HepG2 (cell line): ENCODE data around the gene EOMES. TPM values are rescaled to one million over a fixed set of nuclear protein-coding genes. Genes with fewer than 3 reads are reported as not detected.

Experiments used
- ATAC-seq: fragments of 200-7000 bp; cut with Tn5 transposase; 3 replicates; pipeline ENCODE4 v1.9.1; 2020; ENCODE audit warnings: mild to moderate bottlenecking, moderate library complexity
- BruUV-seq: library from RNA; stranded (reverse); fragments of 400-500 nt; replicated peaks from 2 replicates; lab custom pipeline; 2021; lab: Mats Ljungman, UMichigan
- CTCF ChIA-PET: fragments of 300-600 bp; formaldehyde crosslinking; extraction: SDS; loops from one replicate; lab custom pipeline; 2021; ENCODE audit warnings: low total read pairs, inconsistent platforms, low intra/inter-chr PET ratio; lab: Yijun Ruan, JAX
- POLR2A ChIA-PET: fragments of 350-600 bp; sonication (Branson Sonifier 250); formaldehyde crosslinking; loops from one replicate; lab custom pipeline; 2020; ENCODE audit warnings: antibody characterized with exemption, inconsistent platforms; lab: Yijun Ruan, JAX
- DNase-seq: peaks from one replicate; pipeline ENCODE4 v3.0.0-alpha.2; 2015; ENCODE audit warnings: low spot score
- FAIRE-seq: peaks from 3 replicates; lab custom pipeline; 2011; peaks lifted over from hg19 to GRCh38; lab: Jason Lieb, UNC
- H2AFZ ChIP-seq: one replicate; pipeline ENCODE4 v1.6.1; 2011; ENCODE audit warnings: low read length, inconsistent platforms
- H3K27ac ChIP-seq: fragments of 300-600 bp; 3 replicates; pipeline ENCODE4 v1.8.0; 2011; ENCODE audit warnings: mixed run types, mild to moderate bottlenecking, mixed read lengths, low read length, inconsistent platforms; ENCODE audit not compliant: insufficient read depth; ENCODE audit errors: extremely low read length
- H3K27me3 ChIP-seq, 2 experiments: fragments of 200-600 bp in 1 of 2; 2 replicates in 1 of 2; 3 replicates in 1 of 2; pipeline versions ENCODE4 v1.6.0 to v1.8.0; 2011; ENCODE audit warnings: low read length in 2 of 2, mild to moderate bottlenecking in 2 of 2, moderate library complexity in 2 of 2, inconsistent platforms in 1 of 2; ENCODE audit not compliant: insufficient read depth in 2 of 2, control insufficient read depth in 1 of 2
- H3K36me3 ChIP-seq, 2 experiments: fragments of 200-600 bp in 1 of 2; replicated peaks in 1 of 2; 2 replicates in 1 of 2; 3 replicates in 1 of 2; pipeline versions ENCODE4 v1.5.1 to v1.8.0; 2011; ENCODE audit warnings: low read length in 2 of 2, inconsistent platforms in 1 of 2; ENCODE audit not compliant: insufficient read depth in 2 of 2, control insufficient read depth in 1 of 2
- H3K4me1 ChIP-seq: 2 replicates; pipeline ENCODE4 v1.5.1; 2012; ENCODE audit warnings: low read length, inconsistent platforms; ENCODE audit not compliant: insufficient read depth
- H3K4me2 ChIP-seq: 2 replicates; pipeline ENCODE4 v1.6.0; 2011; ENCODE audit warnings: low read depth, low read length, inconsistent platforms
- H3K4me3 ChIP-seq, 3 experiments: fragments of 200-600 bp in 1 of 3; sonication (generic), shearing (Covaris generic) in 1 of 3; replicated peaks in 1 of 3; 2 replicates each; pipeline ENCODE4 v1.5.1; 2011 to 2016; ENCODE audit warnings: low read length in 3 of 3, inconsistent platforms in 2 of 3, low read depth in 2 of 3, mild to moderate bottlenecking in 2 of 3, control low read depth in 1 of 3, mixed read lengths in 1 of 3; ENCODE audit not compliant: insufficient read depth in 1 of 3
- H3K79me2 ChIP-seq: one replicate; pipeline ENCODE4 v1.6.1; 2011; ENCODE audit warnings: low read length, inconsistent platforms; ENCODE audit not compliant: insufficient read depth
- H3K9ac ChIP-seq: 2 replicates; pipeline ENCODE4 v1.6.0; 2011; ENCODE audit warnings: mild to moderate bottlenecking, low read depth, low read length, inconsistent platforms; ENCODE audit not compliant: insufficient read depth
- H3K9me3 ChIP-seq: 2 replicates; pipeline ENCODE4 v1.5.1; 2012; ENCODE audit warnings: mild to moderate bottlenecking, low read length
- H4K20me1 ChIP-seq: 2 replicates; pipeline ENCODE4 v1.6.0; 2011; ENCODE audit warnings: inconsistent platforms, mild to moderate bottlenecking, low read length, moderate library complexity; ENCODE audit not compliant: insufficient read depth
- JARID2 ChIP-seq: sonication (generic); formaldehyde crosslinking; IDR thresholded peaks from 2 replicates; pipeline ENCODE4 v1.8.1; 2023; ENCODE audit warnings: missing genetic modification reagents, inconsistent platforms; ENCODE audit not compliant: insufficient replicate concordance
- KDM4B ChIP-seq: sonication (generic); formaldehyde crosslinking; IDR thresholded peaks from 2 replicates; pipeline ENCODE4 v1.4.0; 2020; ENCODE audit warnings: missing genetic modification reagents
- MXD1 ChIP-seq: sonication (generic); formaldehyde crosslinking; IDR thresholded peaks from 2 replicates; pipeline ENCODE4 v1.4.0; 2020; ENCODE audit warnings: mild to moderate bottlenecking, missing genetic modification reagents
- SOX5 ChIP-seq: IDR thresholded peaks from 2 replicates; pipeline ENCODE4 v1.6.1; 2016; ENCODE audit warnings: borderline replicate concordance
- TFE3 ChIP-seq: IDR thresholded peaks from 2 replicates; pipeline ENCODE4 v1.6.1; 2016
- ZBTB3 ChIP-seq: sonication (generic); formaldehyde crosslinking; IDR thresholded peaks from 2 replicates; pipeline ENCODE4 v1.4.0; 2020; ENCODE audit warnings: low read depth, mild to moderate bottlenecking, moderate library complexity, missing genetic modification reagents, borderline replicate concordance
- ZBTB43 ChIP-seq: sonication (generic); formaldehyde crosslinking; conservative IDR thresholded peaks from 2 replicates; pipeline ENCODE4 v1.4.0; 2020; ENCODE audit warnings: missing genetic modification reagents
- ZNF543 ChIP-seq: sonication (generic); formaldehyde crosslinking; IDR thresholded peaks from 2 replicates; pipeline ENCODE4 v1.4.0; 2020; ENCODE audit warnings: mild to moderate bottlenecking, missing genetic modification reagents
- ZNF775 ChIP-seq: sonication (generic); formaldehyde crosslinking; IDR thresholded peaks from 2 replicates; pipeline ENCODE4 v1.4.0; 2020; ENCODE audit warnings: missing genetic modification reagents, mild to moderate bottlenecking, moderate library complexity, borderline replicate concordance
- ZUFSP ChIP-seq: sonication (generic); formaldehyde crosslinking; IDR thresholded peaks from 2 replicates; pipeline ENCODE4 v1.9.0; 2021; ENCODE audit warnings: missing genetic modification reagents, mild to moderate bottlenecking, borderline replicate concordance
- WGBS: methylation state at CpG from one replicate; pipeline ENCODE4 v1.1.6; 2017; ENCODE audit warnings: low lambda C conversion rate; 5-methylcytosine and 5-hydroxymethylcytosine counted together
- in situ Hi-C: cut with HindIII; loops from 2 replicates; pipeline ENCODE4 v1.10.0; 2017; ENCODE audit warnings: low pct_unique_long_range_greater_than_20kb; ENCODE audit not compliant: extremely low pct_ligation_motif_present
- intact Hi-C: fragments of 100-400 bp; cut with micrococcal nuclease; formaldehyde crosslinking; loops from one replicate; pipeline ENCODE4 v1.10.0; 2022; ENCODE audit not compliant: unreplicated experiment
- polyA plus RNA-seq, 8 experiments: library from polyadenylated mRNA; depleted of rRNA in 3 of 8; stranded (reverse) in 7 of 8; unstranded in 1 of 8; fragments of >200 nt; fragmentation: Illumina TruSeq in 4 of 8; extraction: Trizol in 4 of 8; gene quantifications; 2 replicates each; pipeline versions ENCODE4 v1.2.1 to v1.2.3, GENCODE V29; 2011 to 2016; ENCODE audit warnings: low read depth in 4 of 8, missing spikeins in 1 of 8, mixed read lengths in 1 of 8; ENCODE audit not compliant: insufficient read depth in 1 of 8
- total RNA-seq, 5 experiments: library from RNA; depleted of rRNA; stranded (reverse); fragments of >200 nt; fragmentation: Illumina TruSeq; extraction: Trizol; gene quantifications; 2 replicates each; pipeline ENCODE4 v1.2.3, GENCODE V29; 2016; ENCODE audit warnings: low read depth in 1 of 5

Gene EOMES
- total and polyA plus RNA-seq, 2 of the 13 experiments (the other 11 are each of a cell fraction or from before 2014, with no cell fraction given), result 0.11 to 0.12 TPM

DNA sequence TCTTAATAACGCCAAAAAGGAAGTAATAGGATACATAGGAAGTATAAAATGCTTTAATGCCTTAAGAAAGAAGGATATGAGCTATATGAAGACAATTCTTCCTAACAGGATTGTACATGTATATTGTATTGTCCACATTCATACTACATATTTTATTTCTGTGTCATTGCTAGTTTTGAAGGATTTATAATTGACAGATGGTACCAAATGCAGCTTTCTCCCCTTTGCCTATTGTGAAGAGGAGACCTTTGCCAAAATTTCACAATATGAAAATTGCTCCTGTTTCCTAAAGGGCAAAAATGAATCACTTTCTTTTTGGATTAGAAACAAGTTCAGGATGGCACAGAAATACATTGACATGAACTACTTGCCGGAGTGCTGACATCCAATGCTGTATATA is 34.8 kb upstream of the EOMES start (continued):
- TF ChIP-seq TFE3 (CRISPR knock-in tag) (no peak), ZNF775 (CRISPR knock-in tag) (no peak), MXD1 (no peak)

GRCh38 chr3:27752926-27753325 is 30.8 kb upstream of the EOMES start:
- no peaks in the 10 kb centered on the region for H3K36me3 ChIP-seq
- H3K9me3 ChIP-seq, result no peaks in the 10 kb centered on the region
- no peak overlapping the region for H3K27ac ChIP-seq
- no peaks in the 10 kb centered on the region for H3K4me1 ChIP-seq
- 0% methylated on average over 1 of the region's 1 CpG for WGBS
- H3K4me3 ChIP-seq, result no peak overlapping the region
- no peak overlapping the region for H2AFZ ChIP-seq
- no peak for ATAC-seq
- no peaks in the 10 kb centered on the region for H4K20me1 ChIP-seq
- no peak overlapping the region for H3K4me2 ChIP-seq
- in situ Hi-C loops (no loop called here), intact Hi-C loops (no loop called here)
- no peak for TF ChIP-seq JARID2 (CRISPR knock-in tag)
- no peak for TF ChIP-seq ZBTB43 (CRISPR knock-in tag)
- no peak for TF ChIP-seq ZBTB3 (CRISPR knock-in tag)
- no peak for TF ChIP-seq ZNF543 (CRISPR knock-in tag)
- TF ChIP-seq KDM4B (CRISPR knock-in tag), result no peak
- TF ChIP-seq SOX5 (CRISPR knock-in tag), result no peak
- TF ChIP-seq ZUFSP (CRISPR knock-in tag), result no peak
- FAIRE-seq, result no peak
- H3K9ac ChIP-seq, result no peak overlapping the region
- ChIA-PET CTCF (no interaction called here), POLR2A (no interaction called here)
- no peaks in the 10 kb centered on the region; a peak in 1 of 5 replicates for H3K27me3 ChIP-seq
- H3K79me2 ChIP-seq, result no peaks in the 10 kb centered on the region
- DNase-seq, result no peak
- no TSS peak for BruUV-seq
